Ishikawa (cell line): ENCODE results near the gene TMCO6.

Source experiments
- CEBPB ChIP-seq: IDR thresholded peaks from 2 replicates; pipeline ENCODE4 v1.6.1; 2012
- CREB1 ChIP-seq: IDR thresholded peaks from 2 replicates; pipeline ENCODE4 v1.6.1; 2012; ENCODE audit warnings: low read depth
- EGR1 ChIP-seq: IDR thresholded peaks from 2 replicates; pipeline ENCODE4 v1.6.1; 2012
- EP300 ChIP-seq: IDR thresholded peaks from 2 replicates; pipeline ENCODE4 v1.6.1; 2012; ENCODE audit warnings: borderline replicate concordance
- FOXM1 ChIP-seq: IDR thresholded peaks from 2 replicates; pipeline ENCODE4 v1.6.1; 2012; ENCODE audit warnings: low read depth, borderline replicate concordance
- MAX ChIP-seq: IDR thresholded peaks from 2 replicates; pipeline ENCODE4 v1.6.1; 2012
- NFIC ChIP-seq: IDR thresholded peaks from 2 replicates; pipeline ENCODE4 v1.6.1; 2012
- RAD21 ChIP-seq: IDR thresholded peaks from 2 replicates; pipeline ENCODE4 v1.6.1; 2012; ENCODE audit warnings: low read depth
- REST ChIP-seq: IDR thresholded peaks from 2 replicates; pipeline ENCODE4 v1.6.1; 2012; ENCODE audit warnings: low read depth, mild to moderate bottlenecking
- TAF1 ChIP-seq: IDR thresholded peaks from 2 replicates; pipeline ENCODE4 v1.6.1; 2012; ENCODE audit warnings: low read depth, mild to moderate bottlenecking
- TCF12 ChIP-seq: IDR thresholded peaks from 2 replicates; pipeline ENCODE4 v1.6.1; 2012; ENCODE audit warnings: low read depth
- TEAD4 ChIP-seq: IDR thresholded peaks from 2 replicates; pipeline ENCODE4 v1.6.1; 2012
- USF1 ChIP-seq: IDR thresholded peaks from 2 replicates; pipeline ENCODE4 v1.6.1; 2012
- YY1 ChIP-seq: IDR thresholded peaks from 2 replicates; pipeline ENCODE4 v1.6.1; 2012; ENCODE audit warnings: low read depth
- ZBTB7A ChIP-seq: IDR thresholded peaks from 2 replicates; pipeline ENCODE4 v1.6.1; 2012; ENCODE audit warnings: low read depth

Gene TMCO6

DNA sequence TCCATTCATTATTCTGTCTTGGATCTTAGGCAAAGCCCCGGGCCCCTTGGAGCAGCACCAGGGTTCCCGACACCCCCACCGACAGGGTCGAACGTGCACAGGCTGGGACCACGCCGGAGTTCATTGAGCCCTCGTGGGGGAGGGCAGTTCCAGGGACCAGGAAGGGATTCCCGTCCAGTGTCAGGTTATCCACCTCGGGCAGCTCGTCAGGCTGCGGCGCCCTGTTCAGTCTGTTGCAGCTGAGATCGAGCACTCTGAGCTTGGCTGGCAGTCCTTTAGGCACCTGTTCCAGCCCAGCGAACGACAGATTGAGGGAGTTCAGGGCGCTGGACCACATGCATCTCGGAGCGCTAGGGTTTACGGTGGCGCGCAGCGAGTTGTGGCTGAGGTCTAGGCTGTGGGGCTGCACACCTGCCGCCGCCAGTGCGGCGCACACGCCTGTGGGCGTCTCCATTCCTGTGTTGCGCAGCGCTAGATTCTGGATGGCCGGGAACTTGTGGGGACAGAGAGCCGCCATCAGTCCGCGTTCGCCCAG lies 7.4 kb upstream of the TMCO6 start:
- TF ChIP-seq REST (no peak), NFIC (no peak), EP300 (no peak)

GRCh38 chr5:140632366-140633020 lies 6.8 kb upstream of the TMCO6 start:
- TF ChIP-seq USF1 (no peak), MAX (no peak), CEBPB (no peak), TAF1 (no peak), EP300 (no peak), FOXM1 (no peak)

GRCh38 chr5:140633021-140633471 lies 6.2 kb upstream of the TMCO6 start, which contains the start of gene CD14:
Gene CD14 (minus strand): TSS chr5:140633175. CDS start chr5:140633071, 104 bp downstream.
- TF ChIP-seq TCF12, result no peak
- no peak for TF ChIP-seq RAD21
- no peak for TF ChIP-seq MAX
- no peak for TF ChIP-seq NFIC
- TF ChIP-seq ZBTB7A, result no peak
- TF ChIP-seq FOXM1, result no peak
- no peak for TF ChIP-seq YY1
- no peak for TF ChIP-seq USF1
- no peak for TF ChIP-seq CEBPB
- no peak for TF ChIP-seq EP300
- TF ChIP-seq CREB1, result no peak
- TF ChIP-seq TEAD4, result no peak
- no peak for TF ChIP-seq REST
- no peak for TF ChIP-seq EGR1
- TF ChIP-seq TAF1, result no peak

GRCh38 chr5:140633501-140633900 lies 5.8 kb upstream of the TMCO6 start:
- TF ChIP-seq EP300 (no peak), MAX (no peak), NFIC (no peak), FOXM1 (no peak), REST (no peak), TEAD4 (no peak), CEBPB (no peak), ZBTB7A (no peak), EGR1 (no peak), CREB1 (no peak), TCF12 (no peak), TAF1 (no peak), YY1 (no peak), USF1 (no peak), RAD21 (no peak)
